ENCODE measurements around the gene PDE5A. TPM values are rescaled to one million over a fixed set of nuclear protein-coding genes. Genes with fewer than 3 reads are reported as not detected.
"Not testable (repeated sequence)": the region's sequence is repeated elsewhere in the genome, so short reads cannot be mapped to it uniquely, and the experiment has no call there.

The PDE5A gene
- polyA plus RNA-seq (ENCODE audit: insufficient read length in 4 of 4) = 10 to 100 TPM; 44.5 to 79.8 (median 54.9) TPM

GRCh38 chr4:119628281-119629141, at the start of gene PDE5A:
PDE5A (minus strand) TSS chr4:119628804; CDS start chr4:119628671, 133 bp downstream.
- peak in 3 of 4 donors; percentile 66 to 75 (median 75) for DNase-seq (ENCODE audit: low read depth in 4 of 4, low spot score in 3 of 4)

DNA sequence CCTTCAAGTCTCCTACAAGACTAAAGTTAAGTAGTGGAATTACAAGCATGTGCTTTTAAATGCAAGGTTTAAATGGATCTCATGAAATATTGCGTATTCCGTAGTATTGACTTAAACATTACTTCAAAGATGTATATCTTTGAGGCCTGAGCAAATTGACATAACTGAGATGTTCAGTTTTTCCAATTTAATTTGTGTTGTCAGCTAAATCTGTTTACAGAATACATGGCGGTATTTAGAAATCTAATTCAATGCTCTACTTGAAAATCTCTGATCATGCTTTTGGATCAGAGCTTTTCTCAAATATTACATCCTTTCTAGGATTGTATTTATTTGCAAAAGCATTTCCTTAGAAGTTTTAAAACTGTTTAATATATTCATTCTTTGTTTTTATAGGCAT, 47.5 kb upstream of the PDE5A start:
- no peak for DNase-seq (ENCODE audit: low read depth in 4 of 4, low spot score in 3 of 4)

- DNase-seq (ENCODE audit: low read depth in 4 of 4, low spot score in 3 of 4) = no peak
Measured at GRCh38 chr4:119675391-119675790, 46.8 kb upstream of the PDE5A start.

DNA sequence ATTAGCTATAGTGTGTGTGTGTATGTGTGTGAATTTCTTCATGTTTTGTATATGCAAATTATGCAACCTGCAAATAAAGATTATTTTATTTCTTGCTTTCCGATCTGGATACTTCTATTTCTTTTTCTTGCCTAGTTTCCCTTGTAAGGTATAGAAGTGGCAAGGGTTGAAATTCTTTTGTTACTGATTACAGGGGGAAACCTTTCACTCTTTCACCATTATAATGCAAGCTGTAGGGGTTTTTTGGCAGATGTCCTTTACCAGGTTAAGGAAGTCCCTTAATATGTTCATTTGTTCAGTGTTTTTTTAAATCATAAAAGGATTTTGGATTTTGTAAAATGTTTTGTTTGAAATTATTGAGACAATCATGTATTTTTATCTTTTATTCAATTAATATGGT, 44.3 kb upstream of the PDE5A start:
- DNase-seq (ENCODE audit: low read depth in 4 of 4, low spot score in 3 of 4) = no peak

- DNase-seq (ENCODE audit: low read depth in 4 of 4, low spot score in 3 of 4) = no peak
Measured at GRCh38 chr4:119672086-119672485, 43.5 kb upstream of the PDE5A start.

DNA sequence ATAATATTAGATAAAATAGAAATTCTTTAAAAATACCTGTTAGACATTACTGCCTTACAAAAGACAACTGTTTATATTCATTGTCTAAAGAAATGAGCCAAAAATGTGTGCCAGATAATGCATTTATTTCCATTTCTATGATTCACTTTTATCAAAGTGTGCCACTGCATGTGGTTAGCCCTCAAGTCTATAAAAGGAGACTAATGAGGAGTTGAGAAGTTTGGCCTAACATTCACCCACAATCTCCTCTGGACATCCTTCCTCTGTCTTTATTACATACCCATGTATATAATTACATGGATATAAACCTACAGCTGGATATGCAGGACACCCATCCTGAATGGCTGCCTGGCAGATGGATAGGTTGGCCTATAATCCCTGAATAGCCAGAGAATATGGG, 42.6 kb upstream of the PDE5A start:
- no peak for DNase-seq (ENCODE audit: low read depth in 4 of 4, low spot score in 3 of 4)

DNA sequence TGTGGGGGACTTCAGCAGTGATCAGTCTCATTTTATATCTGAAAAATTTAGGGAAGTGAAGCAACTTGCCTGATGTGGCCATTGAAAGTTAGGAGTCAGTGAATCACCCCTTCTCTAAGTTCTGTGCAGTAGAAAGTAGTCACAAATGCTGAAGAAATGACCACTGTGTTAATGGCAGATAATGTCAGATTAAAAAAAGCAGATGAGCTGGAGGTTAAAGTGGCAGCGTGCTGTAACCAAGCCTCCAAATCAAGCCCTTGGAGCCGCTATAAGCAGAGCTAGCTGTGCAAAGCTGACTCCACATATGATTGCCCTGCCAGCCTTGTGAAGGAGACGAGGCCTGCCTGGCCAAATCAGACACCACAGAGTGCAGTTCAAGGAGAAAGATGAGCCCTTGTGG, 39.2 kb upstream of the PDE5A start:
- DNase-seq (ENCODE audit: low read depth in 4 of 4, low spot score in 3 of 4) = no peak

DNA sequence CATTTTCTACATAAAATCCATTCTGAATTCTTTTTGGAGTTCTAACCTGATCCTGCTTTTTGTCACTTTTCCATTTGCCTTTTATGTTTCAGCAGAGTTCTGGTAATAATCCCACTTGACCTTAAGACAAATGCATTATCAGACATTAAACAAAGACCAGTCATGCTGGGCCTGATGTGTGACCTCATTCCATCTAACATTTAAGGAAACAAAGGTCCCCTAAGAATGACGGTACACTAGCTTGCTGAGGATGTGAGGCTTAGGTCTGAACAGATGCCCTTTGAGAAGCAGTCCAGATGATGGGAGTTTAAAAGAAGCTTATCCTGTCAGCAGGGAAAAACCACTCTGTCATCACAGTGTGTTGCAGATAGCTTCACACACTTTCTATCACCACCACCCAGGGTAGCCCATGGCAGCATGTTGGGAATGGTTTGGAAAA, 38.1 kb upstream of the PDE5A start:
- no peak for DNase-seq (ENCODE audit: low read depth in 4 of 4, low spot score in 3 of 4)

DNA sequence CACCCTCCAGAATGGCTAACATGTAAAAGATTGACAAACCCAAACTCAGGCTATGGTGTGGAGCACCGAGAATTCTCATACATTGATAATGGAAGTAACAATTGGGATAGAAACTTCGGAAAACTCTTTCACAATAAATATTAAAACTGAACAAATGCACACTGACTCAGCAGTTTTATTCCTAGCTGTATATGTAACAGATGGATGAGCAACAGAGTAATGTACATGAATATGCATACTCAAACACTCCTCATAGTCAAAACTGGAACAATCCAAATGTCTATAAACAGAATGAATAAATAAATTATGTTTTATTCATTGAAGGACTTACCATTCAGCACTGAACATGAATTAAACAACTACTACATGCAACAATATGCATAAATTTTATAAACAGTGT, 37.1 kb upstream of the PDE5A start:
- DNase-seq (ENCODE audit: low read depth in 4 of 4, low spot score in 3 of 4) = no peak

- no peak for DNase-seq (ENCODE audit: low read depth in 4 of 4, low spot score in 3 of 4)
Measured at GRCh38 chr4:119664168-119664907, 35.7 kb upstream of the PDE5A start.

GRCh38 chr4:119663160-119663788, 34.7 kb upstream of the PDE5A start:
- no peak for DNase-seq (ENCODE audit: low read depth in 4 of 4, low spot score in 3 of 4)

DNA sequence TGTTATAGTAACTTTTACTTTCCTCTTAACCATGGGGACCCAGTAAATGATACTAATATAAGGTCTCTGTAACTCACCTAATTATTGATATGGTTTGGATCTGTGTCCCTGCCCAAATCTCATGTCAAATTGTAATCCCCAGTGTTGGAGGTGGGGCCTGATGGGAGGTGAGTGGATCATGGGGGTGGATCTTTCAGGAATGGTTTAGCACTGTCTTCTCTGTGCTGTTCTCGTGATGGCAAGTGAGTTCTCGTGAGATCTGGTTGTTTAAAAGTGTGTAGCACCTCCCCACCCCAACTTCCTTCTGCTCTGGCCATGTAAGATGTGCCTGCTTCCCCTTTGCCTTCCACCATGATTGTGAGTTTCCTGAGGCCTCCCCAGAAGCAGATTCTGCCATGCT, 34.0 kb upstream of the PDE5A start:
- DNase-seq (ENCODE audit: low read depth in 4 of 4, low spot score in 3 of 4) = not testable (repeated sequence)

GRCh38 chr4:119661231-119661630, 32.6 kb upstream of the PDE5A start:
- no peak for DNase-seq (ENCODE audit: low read depth in 4 of 4, low spot score in 3 of 4)

DNA sequence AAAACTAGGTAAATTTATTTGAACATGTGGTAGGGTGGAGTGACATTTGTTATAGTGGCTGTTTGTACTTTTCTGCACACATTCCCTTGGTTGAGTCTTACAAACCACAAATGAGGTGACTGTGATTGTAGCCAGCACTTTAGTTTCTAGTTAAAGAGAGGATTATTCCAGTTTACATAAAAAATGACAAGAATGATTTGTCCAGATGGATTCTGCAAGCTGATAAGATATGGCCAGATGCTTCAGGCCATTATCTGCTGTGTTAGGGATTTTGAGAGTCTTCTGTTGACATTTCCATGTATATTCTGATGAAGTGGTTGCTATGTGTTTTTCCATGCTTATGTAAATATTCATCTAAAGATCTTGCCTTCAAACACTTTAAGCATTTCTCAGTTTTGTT, 31.0 kb upstream of the PDE5A start:
- DNase-seq (ENCODE audit: low read depth in 4 of 4, low spot score in 3 of 4) = no peak

DNA sequence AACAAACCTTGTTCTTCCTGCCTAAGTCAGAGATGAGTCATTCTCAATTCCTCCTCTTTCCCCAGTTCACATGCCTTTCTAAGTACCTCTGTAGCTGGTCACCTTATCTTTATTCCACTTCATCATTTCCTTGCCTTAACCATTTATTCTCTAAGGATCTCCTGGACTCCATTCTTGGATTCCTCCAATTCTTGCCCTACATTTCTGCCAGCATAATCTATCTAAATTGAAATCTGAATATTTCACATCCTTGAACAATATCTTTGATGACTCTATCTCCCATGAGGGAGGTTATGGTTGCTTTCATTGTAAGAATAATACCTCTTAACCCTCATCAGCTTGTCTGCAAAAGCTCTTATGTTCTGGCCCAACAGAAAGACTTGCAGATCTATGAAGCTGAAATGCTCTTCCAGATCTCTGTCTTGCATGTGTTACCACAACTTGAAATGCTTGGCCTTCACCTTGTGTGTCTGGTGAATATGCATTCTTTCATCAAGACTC, 28.6 kb upstream of the PDE5A start:
- DNase-seq (ENCODE audit: low read depth in 4 of 4, low spot score in 3 of 4) = no peak

DNA sequence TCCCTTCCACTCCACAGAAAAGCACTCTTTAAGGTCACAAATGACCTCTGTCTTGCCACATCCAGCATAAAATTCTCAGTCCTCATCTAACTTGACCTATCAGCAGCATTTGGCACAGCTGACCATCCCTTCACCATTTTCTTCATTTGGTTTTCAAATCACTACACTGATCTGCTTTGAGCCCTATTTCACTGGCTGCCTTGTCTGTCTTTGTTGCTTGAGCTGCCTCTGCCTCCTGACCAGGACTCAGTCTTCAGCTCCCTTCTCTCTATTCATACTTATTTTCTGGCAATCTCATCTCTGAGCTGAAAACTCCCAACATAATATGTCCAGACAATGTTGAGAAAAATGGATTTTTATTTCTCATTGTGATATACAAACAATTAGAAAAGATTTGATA, 27.7 kb upstream of the PDE5A start:
- no peak for DNase-seq (ENCODE audit: low read depth in 4 of 4, low spot score in 3 of 4)

DNA sequence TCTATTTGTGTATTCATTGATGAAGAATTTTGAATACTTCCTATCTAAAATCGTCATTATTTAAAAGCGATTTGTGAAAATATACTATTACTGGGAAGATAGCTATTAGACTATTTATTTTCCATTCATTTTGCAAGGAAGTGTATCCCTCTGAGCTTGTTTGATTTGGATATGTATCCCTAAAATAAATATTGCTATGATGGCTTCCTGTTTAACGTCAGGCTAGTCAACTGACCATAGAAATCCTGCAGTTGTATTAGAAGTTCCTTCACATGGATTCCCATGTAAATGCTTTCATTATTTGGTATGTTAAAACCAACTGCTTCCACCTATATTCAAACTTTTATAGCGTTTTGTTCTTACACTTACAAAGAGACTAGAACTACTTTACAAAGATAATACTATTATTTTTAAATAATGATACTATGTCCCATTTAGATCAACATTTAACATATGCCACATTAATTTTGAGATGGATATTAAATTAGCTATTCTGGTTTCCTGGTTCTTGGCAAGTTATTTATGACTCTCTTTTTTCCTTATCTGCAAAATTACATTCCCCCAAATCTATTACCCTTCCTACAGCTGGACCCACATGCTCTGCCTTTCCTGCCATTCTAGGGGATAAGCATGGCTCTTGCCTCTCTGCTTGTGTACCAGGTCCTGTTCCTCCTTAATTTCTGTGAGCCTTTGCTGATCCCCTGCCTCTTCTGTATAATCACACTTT, 26.7 kb upstream of the PDE5A start:
- no peak for DNase-seq (ENCODE audit: low read depth in 4 of 4, low spot score in 3 of 4)

- no peak for DNase-seq (ENCODE audit: low read depth in 4 of 4, low spot score in 3 of 4)
Measured at GRCh38 chr4:119653990-119654389, 25.4 kb upstream of the PDE5A start.

GRCh38 chr4:119652998-119653397, 24.4 kb upstream of the PDE5A start:
- DNase-seq (ENCODE audit: low read depth in 4 of 4, low spot score in 3 of 4) = no peak

DNA sequence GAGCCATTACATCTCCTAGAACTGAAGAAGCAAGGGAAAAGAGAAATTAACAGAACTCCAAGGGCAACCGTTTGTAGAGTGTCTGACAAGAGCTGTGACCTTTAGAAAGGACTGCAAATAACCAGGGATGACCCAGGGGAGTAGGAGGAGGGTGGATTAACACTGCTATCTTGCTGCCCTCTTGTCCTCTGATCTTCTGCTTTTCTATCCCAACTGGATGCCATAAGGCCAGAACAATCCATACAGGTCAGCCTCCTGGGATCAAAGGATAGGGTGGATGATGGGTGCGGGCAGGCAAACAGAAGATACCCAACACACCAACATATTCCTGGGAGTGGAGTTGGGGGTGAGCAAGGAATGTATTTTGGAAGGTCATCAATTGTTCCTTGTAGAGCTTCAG, 19.8 kb upstream of the PDE5A start:
- no peak for DNase-seq (ENCODE audit: low read depth in 4 of 4, low spot score in 3 of 4)

DNA sequence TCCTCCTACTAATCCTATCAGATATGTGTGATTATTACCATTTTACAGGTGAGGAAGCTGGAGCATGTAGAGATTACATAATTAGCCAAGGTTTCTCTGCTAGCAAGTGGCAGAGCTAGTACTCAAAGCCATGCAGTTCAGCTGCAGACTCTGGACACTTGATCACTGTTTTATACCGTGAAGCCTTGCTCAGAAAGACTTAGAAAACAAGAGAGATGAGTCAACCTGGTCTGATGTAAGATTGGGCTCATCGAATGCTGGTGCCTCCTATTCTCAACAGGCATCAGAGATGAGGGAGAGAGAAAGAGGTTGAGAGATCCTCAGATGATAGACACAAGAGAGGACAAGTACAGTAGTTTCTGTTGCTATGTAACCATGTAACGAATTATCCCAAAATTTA, 19.0 kb upstream of the PDE5A start:
- no peak for DNase-seq (ENCODE audit: low read depth in 4 of 4, low spot score in 3 of 4)

Data from left renal pelvis (tissue), 4 donors.